Esophagus (tissue), 2 donors: ENCODE measurements around the gene MICALL1. TPM values are rescaled to one million over a fixed set of nuclear protein-coding genes. Genes with fewer than 3 reads are reported as not detected.
"Not testable (repeated sequence)": the region's sequence is repeated elsewhere in the genome, so short reads cannot be mapped to it uniquely, and the experiment has no call there.

ENCODE experiments used
- H3K27ac ChIP-seq, 2 donors: one replicate each; pipeline ENCODE4 v1.5.1; 2013; ENCODE audit warnings: low read depth in 2 of 2, mild to moderate bottlenecking in 2 of 2, inconsistent platforms in 1 of 2, low read length in 1 of 2, moderate library complexity in 1 of 2
- H3K27me3 ChIP-seq, 2 donors: one replicate each; pipeline ENCODE4 v1.6.1; 2013; ENCODE audit warnings: low read length in 2 of 2, control low read depth in 1 of 2, mild to moderate bottlenecking in 1 of 2; ENCODE audit not compliant: insufficient read depth in 2 of 2, control insufficient read depth in 1 of 2
- H3K36me3 ChIP-seq, 2 donors: one replicate each; pipeline ENCODE4 v1.6.1; 2013; ENCODE audit warnings: low read length in 1 of 2; ENCODE audit not compliant: control insufficient read depth in 2 of 2, insufficient read depth in 2 of 2
- H3K4me1 ChIP-seq, 2 donors: one replicate each; pipeline ENCODE4 v1.6.1; 2013; ENCODE audit warnings: low read length in 1 of 2; ENCODE audit not compliant: control insufficient read depth in 2 of 2, insufficient read depth in 2 of 2
- H3K4me3 ChIP-seq, 2 donors: one replicate each; pipeline ENCODE4 v1.5.1; 2013; ENCODE audit warnings: low read length in 2 of 2, mild to moderate bottlenecking in 2 of 2, low read depth in 1 of 2, moderate library complexity in 1 of 2
- H3K9me3 ChIP-seq, 2 donors: one replicate each; pipeline ENCODE4 v1.6.1; 2013; ENCODE audit warnings: mild to moderate bottlenecking in 2 of 2, low read depth in 1 of 2, low read length in 1 of 2, moderate library complexity in 1 of 2; ENCODE audit not compliant: control insufficient read depth in 2 of 2, insufficient read depth in 1 of 2
- WGBS, 2 donors: extraction: QIAGEN DNeasy Blood & Tissue Kit; methylation state at CpG; one replicate each; pipeline ENCODE4 v1.1.7; 2013; 5-methylcytosine and 5-hydroxymethylcytosine counted together
- polyA plus RNA-seq, 2 donors: library from polyadenylated mRNA; stranded (reverse); fragments of 200-250 nt; gene quantifications; one replicate each; pipeline ENCODE4 v1.2.3, GENCODE V29; 2013
- donor health status: healthy with polysubstance abuse.
- donor health status: Bipolar disorder and iron deficiency.

Gene MICALL1
- polyA plus RNA-seq, 2 donors = 41.7 to 44.1 TPM

DNA sequence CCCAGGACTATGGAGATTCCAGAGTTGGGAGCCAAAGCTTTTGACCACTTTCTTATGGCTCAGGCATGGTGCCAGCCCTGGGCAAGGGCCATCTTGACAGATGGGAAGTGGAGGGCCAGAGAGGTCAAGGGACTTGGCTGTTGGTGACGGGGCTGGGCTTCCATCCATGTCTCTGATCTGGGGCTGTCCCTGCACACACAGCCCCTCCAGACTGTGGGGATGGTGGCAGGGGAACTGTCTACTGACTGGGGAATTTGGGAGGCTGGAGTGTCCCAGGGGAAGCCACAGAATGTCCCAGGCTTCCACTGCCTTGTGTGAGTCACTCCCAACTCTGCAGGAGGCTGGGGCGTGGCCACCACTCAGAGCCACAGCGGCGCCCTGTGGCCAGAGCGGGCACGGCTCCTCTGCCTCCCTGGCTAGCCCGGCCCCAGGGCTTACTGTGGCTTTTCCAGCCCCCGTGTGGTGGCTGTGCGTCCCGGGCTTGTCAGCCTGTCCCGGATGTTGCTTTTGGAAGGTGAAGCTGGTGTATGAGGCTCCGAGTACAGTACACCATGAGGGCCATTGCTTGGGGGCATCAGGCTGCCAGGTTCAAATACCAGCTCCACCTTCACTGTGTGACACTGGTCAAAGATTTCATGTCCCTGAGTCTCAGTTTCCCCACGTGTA, 27.7 kb downstream of the MICALL1 start:
- Histone ChIP-seq H3K36me3 (peaks cover 5 to 49% of the 10 kb centered on the region in 2 donors), H3K4me3 (no peak overlapping the region), H3K4me1 (peaks cover 12 to 23% of the 10 kb centered on the region in 2 donors), H3K9me3 (no peaks in the 10 kb centered on the region), H3K27ac (peak overlapping the region; percentile 82 to 98), H3K27me3 (no peaks in the 10 kb centered on the region)
- WGBS, 2 donors = 4 to 9% methylated on average over 13 of the region's 13 CpGs

DNA sequence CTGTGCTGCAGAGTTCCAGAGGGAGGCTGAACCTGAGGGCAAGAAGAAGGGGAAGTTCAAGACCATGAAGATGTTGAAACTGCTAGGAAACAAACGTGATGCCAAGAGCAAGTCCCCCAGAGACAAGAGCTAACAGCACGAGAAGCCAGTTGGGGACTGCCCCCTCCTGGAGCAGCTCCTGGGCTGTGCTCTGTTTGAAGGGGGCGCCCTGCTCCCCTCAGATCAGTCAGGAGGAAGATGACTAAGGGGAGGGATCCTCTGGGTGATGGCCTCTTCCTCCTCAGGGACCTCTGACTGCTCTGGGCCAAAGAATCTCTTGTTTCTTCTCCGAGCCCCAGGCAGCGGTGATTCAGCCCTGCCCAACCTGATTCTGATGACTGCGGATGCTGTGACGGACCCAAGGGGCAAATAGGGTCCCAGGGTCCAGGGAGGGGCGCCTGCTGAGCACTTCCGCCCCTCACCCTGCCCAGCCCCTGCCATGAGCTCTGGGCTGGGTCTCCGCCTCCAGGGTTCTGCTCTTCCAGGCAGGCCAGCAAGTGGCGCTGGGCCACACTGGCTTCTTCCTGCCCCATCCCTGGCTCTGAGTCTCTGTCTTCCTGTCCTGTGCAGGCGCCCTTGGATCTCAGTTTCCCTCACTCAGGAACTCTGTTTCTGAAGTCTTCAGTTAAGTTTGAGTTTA, 34.7 kb downstream of the MICALL1 start:
- WGBS, 2 donors = 81 to 82% methylated on average over 12 of the region's 12 CpGs
- H3K9me3 ChIP-seq = no peaks in the 10 kb centered on the region
- peaks cover 23 to 47% of the 10 kb centered on the region in 2 donors for H3K36me3 ChIP-seq
- no peak overlapping the region for H3K4me3 ChIP-seq
- H3K27me3 ChIP-seq = no peaks in the 10 kb centered on the region
- H3K4me1 ChIP-seq = no peaks in the 10 kb centered on the region
- no peak overlapping the region for H3K27ac ChIP-seq

DNA sequence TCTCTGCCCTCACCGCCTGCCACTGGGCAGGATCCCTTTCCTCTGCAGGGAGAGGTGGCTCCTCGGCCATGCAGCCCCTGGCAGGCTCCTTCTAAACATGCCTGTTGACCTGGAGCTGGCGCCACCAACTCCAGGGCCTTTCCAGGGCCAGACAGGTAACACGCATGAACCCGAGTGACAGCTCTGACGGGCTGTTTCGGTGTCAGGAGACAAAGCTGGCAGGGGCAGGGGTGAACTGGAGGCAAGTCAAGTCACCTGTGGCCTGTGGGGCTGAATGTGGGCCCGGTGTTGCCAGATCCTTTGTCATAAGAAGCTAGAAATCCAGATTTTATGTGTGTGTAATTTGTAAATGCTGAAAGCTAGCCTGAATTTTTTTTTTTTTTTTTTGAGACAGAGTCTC, 36.0 kb downstream of the MICALL1 start:
- Histone ChIP-seq H3K36me3 (peaks cover 23 to 39% of the 10 kb centered on the region in 2 donors), H3K4me3 (no peak overlapping the region), H3K4me1 (no peaks in the 10 kb centered on the region), H3K27ac (no peak overlapping the region), H3K27me3 (no peaks in the 10 kb centered on the region), H3K9me3 (no peaks in the 10 kb centered on the region)
- WGBS, 2 donors = 88 to 92% methylated on average over 8 of the region's 8 CpGs

DNA sequence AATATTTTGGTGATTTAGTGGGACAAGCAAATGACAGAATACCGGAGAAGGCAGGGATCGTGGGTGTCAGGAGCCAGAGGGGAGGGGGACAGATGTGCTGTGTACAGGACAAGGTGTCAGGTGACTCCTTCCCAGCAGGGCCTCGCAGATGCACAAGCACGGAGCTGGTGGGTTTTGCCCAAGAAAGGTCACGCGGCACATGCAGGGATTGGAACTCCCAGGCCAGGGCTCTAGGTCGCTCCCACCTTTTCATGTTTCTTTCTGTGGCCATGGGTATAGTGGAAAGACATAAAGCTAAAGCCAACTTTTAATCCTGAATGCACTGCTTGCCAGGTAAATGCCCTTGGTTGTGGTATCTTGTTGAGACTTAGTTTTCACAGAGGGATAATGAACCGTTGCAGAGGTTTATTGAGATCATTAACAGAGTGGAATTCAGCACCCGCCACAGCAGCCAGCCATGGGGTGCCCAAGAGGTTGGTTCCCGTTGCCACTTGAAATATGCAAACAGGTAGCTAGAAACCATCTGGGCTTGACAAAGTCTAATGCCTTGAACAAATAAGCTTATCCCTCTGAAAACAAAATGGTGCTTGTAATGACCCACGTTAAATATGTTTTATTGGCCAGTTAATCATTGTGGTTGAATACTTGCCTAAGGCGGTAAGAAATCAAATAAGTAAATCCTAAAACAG, 37.2 kb downstream of the MICALL1 start:
- Histone ChIP-seq H3K4me3 (no peak overlapping the region), H3K27me3 (no peaks in the 10 kb centered on the region), H3K36me3 (peaks cover 23 to 32% of the 10 kb centered on the region in 2 donors), H3K4me1 (no peaks in the 10 kb centered on the region), H3K27ac (no peak overlapping the region), H3K9me3 (no peaks in the 10 kb centered on the region)
- WGBS, 2 donors = 77 to 81% methylated on average over 12 of the region's 12 CpGs

DNA sequence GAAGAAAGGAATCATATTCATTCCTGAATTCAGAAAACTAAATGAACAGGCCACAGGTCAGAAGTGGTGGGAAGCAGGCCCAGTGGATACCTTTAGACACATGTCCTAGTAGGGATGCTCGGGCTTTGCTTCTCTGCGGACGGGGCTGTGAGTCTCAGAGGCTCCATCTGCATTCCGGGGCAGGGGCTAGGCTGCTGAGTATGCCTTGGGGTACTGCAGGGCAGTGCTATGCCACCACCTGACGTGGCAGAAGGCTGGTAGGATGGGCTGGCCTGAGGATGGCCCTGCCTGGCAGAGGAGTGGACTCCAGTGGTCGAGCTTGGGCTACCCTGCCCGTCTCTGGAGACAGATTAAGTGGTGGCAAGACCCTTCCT, 37.7 kb downstream of the MICALL1 start:
- Histone ChIP-seq H3K27ac (no peak overlapping the region), H3K4me3 (no peak overlapping the region), H3K4me1 (no peaks in the 10 kb centered on the region), H3K27me3 (no peaks in the 10 kb centered on the region), H3K36me3 (peaks cover 23 to 32% of the 10 kb centered on the region in 2 donors), H3K9me3 (no peaks in the 10 kb centered on the region)
- 92 to 97% methylated on average over 7 of the region's 7 CpGs for WGBS, 2 donors

DNA sequence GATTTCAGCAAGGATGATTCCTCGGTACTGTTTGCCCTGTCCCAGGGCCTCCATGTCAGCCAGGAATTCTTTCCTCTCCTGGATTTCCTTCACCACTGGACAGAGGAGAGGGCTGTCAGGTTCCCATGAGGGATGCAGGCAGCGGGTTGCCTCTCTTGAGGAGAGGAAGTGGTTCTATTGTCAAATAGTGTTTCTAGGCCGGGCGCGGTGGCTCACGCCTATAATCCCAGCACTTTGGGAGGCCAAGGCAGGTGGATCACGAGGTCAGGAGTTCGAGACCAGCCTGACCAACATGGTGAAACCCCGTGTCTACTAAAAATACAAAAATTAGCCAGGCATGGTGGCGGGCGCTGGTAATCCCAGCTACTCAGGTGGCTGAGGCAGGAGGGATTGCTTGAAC, 38.3 kb downstream of the MICALL1 start:
- H3K4me3 ChIP-seq, H3K4me1 ChIP-seq, H3K27ac ChIP-seq, H3K27me3 ChIP-seq, H3K9me3 ChIP-seq: not testable (repeated sequence)
- H3K36me3 ChIP-seq = peaks cover 23 to 32% of the 10 kb centered on the region in 2 donors
- WGBS, 2 donors = 90 to 91% methylated on average over 11 of the region's 11 CpGs

DNA sequence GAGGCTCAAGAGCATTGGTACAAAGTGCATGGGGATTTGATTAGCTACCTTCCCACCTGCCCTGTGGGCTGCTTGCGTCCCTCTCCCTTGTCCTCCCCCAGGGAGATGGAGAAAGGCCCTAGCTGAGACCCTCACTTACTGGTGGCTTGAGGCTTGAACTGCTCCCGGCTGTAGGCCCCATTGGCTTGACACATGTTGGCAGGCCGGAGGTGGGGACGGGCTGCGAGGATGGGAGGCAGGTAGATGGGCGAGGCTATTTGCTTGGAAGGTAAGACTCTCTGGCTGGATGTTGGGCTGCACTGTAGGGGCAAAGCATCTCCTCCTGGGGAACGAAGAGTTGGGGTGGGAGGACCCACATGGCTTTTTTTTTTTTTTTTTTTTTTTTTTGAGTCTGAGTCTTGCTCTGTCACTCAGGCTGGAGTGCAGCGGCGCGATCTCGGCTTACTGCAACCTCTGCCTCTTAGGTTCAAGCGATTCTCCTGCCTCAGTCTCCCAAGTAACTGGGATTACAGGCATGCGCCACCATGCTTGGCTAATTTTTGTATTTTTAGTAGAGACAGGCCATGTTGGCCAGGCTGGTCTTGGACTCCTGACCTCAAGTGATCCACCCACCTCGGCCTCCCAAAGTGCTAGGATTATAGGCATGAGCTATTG, 41.2 kb downstream of the MICALL1 start:
- not testable (repeated sequence) for H3K9me3 ChIP-seq, H3K4me3 ChIP-seq, H3K4me1 ChIP-seq, H3K27ac ChIP-seq, H3K27me3 ChIP-seq
- H3K36me3 ChIP-seq = peaks cover 4 to 13% of the 10 kb centered on the region in 2 donors
- WGBS, 2 donors = 91% methylated on average over 14 of the region's 14 CpGs

DNA sequence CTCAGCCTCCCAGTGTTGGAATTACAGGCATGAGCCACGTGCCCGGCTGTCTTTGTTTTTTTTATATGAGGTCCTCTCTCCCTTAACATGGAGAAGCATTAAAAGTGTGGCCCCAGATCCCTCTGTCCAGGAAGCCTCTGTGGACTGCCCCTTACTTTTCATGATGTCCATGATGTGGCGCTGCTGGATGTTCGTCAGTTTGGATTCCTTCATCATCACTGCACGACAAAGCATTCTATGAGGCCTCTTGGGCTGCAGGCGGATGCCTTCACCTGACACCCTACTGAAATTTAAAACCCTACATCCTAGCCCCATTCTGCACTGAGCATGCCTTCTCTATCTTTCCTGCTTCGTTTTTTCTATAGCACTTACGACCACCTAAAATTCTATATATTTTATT, 45.2 kb downstream of the MICALL1 start:
- WGBS, 2 donors = 57 to 58% methylated on average over 8 of the region's 8 CpGs
- H3K27me3 ChIP-seq = no peaks in the 10 kb centered on the region
- peak overlapping the region in 1 of 2 donors; percentile 7 for H3K27ac ChIP-seq
- H3K4me1 ChIP-seq = peaks cover 7 to 8% of the 10 kb centered on the region in 2 donors
- no peaks in the 10 kb centered on the region for H3K36me3 ChIP-seq
- H3K9me3 ChIP-seq = no peaks in the 10 kb centered on the region
- no peak overlapping the region for H3K4me3 ChIP-seq

DNA sequence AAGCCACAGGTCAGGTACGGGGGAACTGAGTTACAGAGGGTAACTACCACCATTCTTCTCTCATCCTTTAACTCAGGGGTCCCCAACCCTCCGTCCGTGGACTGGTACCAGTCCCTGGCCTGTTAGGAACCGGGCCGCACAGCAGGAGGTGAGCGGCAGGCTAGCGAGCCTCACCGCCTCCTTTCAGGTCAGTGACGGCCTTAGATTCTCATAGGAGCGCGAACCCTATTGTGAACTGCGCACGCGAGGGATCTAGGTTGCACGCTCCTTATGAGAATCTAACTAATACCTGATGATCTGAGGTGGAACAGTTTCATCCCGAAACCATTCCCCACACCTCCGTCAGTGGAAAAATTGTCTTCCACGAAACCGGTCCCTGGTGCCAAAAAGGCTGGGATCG, 46.5 kb downstream of the MICALL1 start:
- WGBS, 2 donors = 8% methylated on average over 20 of the region's 20 CpGs
- peaks cover 7 to 12% of the 10 kb centered on the region in 2 donors for H3K36me3 ChIP-seq
- H3K27ac ChIP-seq, H3K27me3 ChIP-seq, H3K4me1 ChIP-seq, H3K9me3 ChIP-seq: not testable (repeated sequence)
- peak overlapping the region in 1 of 2 donors; percentile 71 for H3K4me3 ChIP-seq
